HepG2 (cell line): ENCODE data around the gene PRPF4. TPM values are rescaled to one million over a fixed set of nuclear protein-coding genes. Genes with fewer than 3 reads are reported as not detected.

ENCODE experiments used
- ATAC-seq: fragments of 200-7000 bp; cut with Tn5 transposase; 3 replicates; pipeline ENCODE4 v1.9.1; 2020; ENCODE audit warnings: mild to moderate bottlenecking, moderate library complexity
- BruUV-seq: library from RNA; stranded (reverse); fragments of 400-500 nt; replicated peaks from 2 replicates; lab custom pipeline; 2021; lab: Mats Ljungman, UMichigan
- CTCF ChIA-PET: fragments of 300-600 bp; formaldehyde crosslinking; extraction: SDS; loops from one replicate; lab custom pipeline; 2021; ENCODE audit warnings: low total read pairs, inconsistent platforms, low intra/inter-chr PET ratio; lab: Yijun Ruan, JAX
- POLR2A ChIA-PET: fragments of 350-600 bp; sonication (Branson Sonifier 250); formaldehyde crosslinking; loops from one replicate; lab custom pipeline; 2020; ENCODE audit warnings: antibody characterized with exemption, inconsistent platforms; lab: Yijun Ruan, JAX
- DNase-seq: peaks from one replicate; pipeline ENCODE4 v3.0.0-alpha.2; 2015; ENCODE audit warnings: low spot score
- FAIRE-seq: peaks from 3 replicates; lab custom pipeline; 2011; peaks lifted over from hg19 to GRCh38; lab: Jason Lieb, UNC
- H2AFZ ChIP-seq: one replicate; pipeline ENCODE4 v1.6.1; 2011; ENCODE audit warnings: low read length, inconsistent platforms
- H3K27ac ChIP-seq: fragments of 300-600 bp; 3 replicates; pipeline ENCODE4 v1.8.0; 2011; ENCODE audit warnings: mixed run types, mild to moderate bottlenecking, mixed read lengths, low read length, inconsistent platforms; ENCODE audit not compliant: insufficient read depth; ENCODE audit errors: extremely low read length
- H3K27me3 ChIP-seq, 2 experiments: fragments of 200-600 bp in 1 of 2; 2 replicates in 1 of 2; 3 replicates in 1 of 2; pipeline versions ENCODE4 v1.6.0 to v1.8.0; 2011; ENCODE audit warnings: low read length in 2 of 2, mild to moderate bottlenecking in 2 of 2, moderate library complexity in 2 of 2, inconsistent platforms in 1 of 2; ENCODE audit not compliant: insufficient read depth in 2 of 2, control insufficient read depth in 1 of 2
- H3K36me3 ChIP-seq, 2 experiments: fragments of 200-600 bp in 1 of 2; replicated peaks in 1 of 2; 2 replicates in 1 of 2; 3 replicates in 1 of 2; pipeline versions ENCODE4 v1.5.1 to v1.8.0; 2011; ENCODE audit warnings: low read length in 2 of 2, inconsistent platforms in 1 of 2; ENCODE audit not compliant: insufficient read depth in 2 of 2, control insufficient read depth in 1 of 2
- H3K4me1 ChIP-seq: 2 replicates; pipeline ENCODE4 v1.5.1; 2012; ENCODE audit warnings: low read length, inconsistent platforms; ENCODE audit not compliant: insufficient read depth
- H3K4me2 ChIP-seq: 2 replicates; pipeline ENCODE4 v1.6.0; 2011; ENCODE audit warnings: low read depth, low read length, inconsistent platforms
- H3K4me3 ChIP-seq, 3 experiments: fragments of 200-600 bp in 1 of 3; sonication (generic), shearing (Covaris generic) in 1 of 3; replicated peaks in 1 of 3; 2 replicates each; pipeline ENCODE4 v1.5.1; 2011 to 2016; ENCODE audit warnings: low read length in 3 of 3, inconsistent platforms in 2 of 3, low read depth in 2 of 3, mild to moderate bottlenecking in 2 of 3, control low read depth in 1 of 3, mixed read lengths in 1 of 3; ENCODE audit not compliant: insufficient read depth in 1 of 3
- H3K79me2 ChIP-seq: one replicate; pipeline ENCODE4 v1.6.1; 2011; ENCODE audit warnings: low read length, inconsistent platforms; ENCODE audit not compliant: insufficient read depth
- H3K9ac ChIP-seq: 2 replicates; pipeline ENCODE4 v1.6.0; 2011; ENCODE audit warnings: mild to moderate bottlenecking, low read depth, low read length, inconsistent platforms; ENCODE audit not compliant: insufficient read depth
- H3K9me3 ChIP-seq: 2 replicates; pipeline ENCODE4 v1.5.1; 2012; ENCODE audit warnings: mild to moderate bottlenecking, low read length
- H4K20me1 ChIP-seq: 2 replicates; pipeline ENCODE4 v1.6.0; 2011; ENCODE audit warnings: inconsistent platforms, mild to moderate bottlenecking, low read length, moderate library complexity; ENCODE audit not compliant: insufficient read depth
- JUND ChIP-seq: sonication (generic); formaldehyde crosslinking; IDR thresholded peaks from 2 replicates; pipeline ENCODE4 v1.8.0; 2022; ENCODE audit warnings: mild to moderate bottlenecking, missing genetic modification reagents
- MXD4 ChIP-seq: IDR thresholded peaks from 2 replicates; pipeline ENCODE4 v1.6.1; 2016; ENCODE audit warnings: mild to moderate bottlenecking, missing biosample characterization, missing genetic modification reagents
- PAF1 ChIP-seq: IDR thresholded peaks from 2 replicates; pipeline ENCODE4 v1.6.1; 2016; ENCODE audit warnings: missing genetic modification reagents, missing compliant biosample characterization
- SP2 ChIP-seq: sonication (generic); formaldehyde crosslinking; IDR thresholded peaks from 2 replicates; pipeline ENCODE4 v1.5.1; 2020; ENCODE audit warnings: mild to moderate bottlenecking, missing genetic modification reagents
- ZNF350 ChIP-seq: sonication (generic); formaldehyde crosslinking; IDR thresholded peaks from 2 replicates; pipeline ENCODE4 v1.4.0; 2020; ENCODE audit warnings: mild to moderate bottlenecking, low read depth, missing genetic modification reagents, borderline replicate concordance
- ZNF616 ChIP-seq: sonication (generic); formaldehyde crosslinking; IDR thresholded peaks from 2 replicates; pipeline ENCODE4 v1.5.0; 2020; ENCODE audit warnings: low read depth, mild to moderate bottlenecking, missing genetic modification reagents
- ZNF800 ChIP-seq: sonication (generic); formaldehyde crosslinking; IDR thresholded peaks from 2 replicates; pipeline ENCODE4 v1.4.0; 2020; ENCODE audit warnings: missing genetic modification reagents
- ZNF883 ChIP-seq: sonication (generic); formaldehyde crosslinking; IDR thresholded peaks from 2 replicates; pipeline ENCODE4 v1.5.1; 2020; ENCODE audit warnings: mild to moderate bottlenecking, missing genetic modification reagents; ENCODE audit errors: not compliant biosample characterization
- WGBS: methylation state at CpG from one replicate; pipeline ENCODE4 v1.1.6; 2017; ENCODE audit warnings: low lambda C conversion rate; 5-methylcytosine and 5-hydroxymethylcytosine counted together
- in situ Hi-C: cut with HindIII; loops from 2 replicates; pipeline ENCODE4 v1.10.0; 2017; ENCODE audit warnings: low pct_unique_long_range_greater_than_20kb; ENCODE audit not compliant: extremely low pct_ligation_motif_present
- intact Hi-C: fragments of 100-400 bp; cut with micrococcal nuclease; formaldehyde crosslinking; loops from one replicate; pipeline ENCODE4 v1.10.0; 2022; ENCODE audit not compliant: unreplicated experiment
- polyA plus RNA-seq, 8 experiments: library from polyadenylated mRNA; depleted of rRNA in 3 of 8; stranded (reverse) in 7 of 8; unstranded in 1 of 8; fragments of >200 nt; fragmentation: Illumina TruSeq in 4 of 8; extraction: Trizol in 4 of 8; gene quantifications; 2 replicates each; pipeline versions ENCODE4 v1.2.1 to v1.2.3, GENCODE V29; 2011 to 2016; ENCODE audit warnings: low read depth in 4 of 8, missing spikeins in 1 of 8, mixed read lengths in 1 of 8; ENCODE audit not compliant: insufficient read depth in 1 of 8
- total RNA-seq, 5 experiments: library from RNA; depleted of rRNA; stranded (reverse); fragments of >200 nt; fragmentation: Illumina TruSeq; extraction: Trizol; gene quantifications; 2 replicates each; pipeline ENCODE4 v1.2.3, GENCODE V29; 2016; ENCODE audit warnings: low read depth in 1 of 5
- TF ChIP-seq, protein P1 (sequence below), 2 experiments: sonication (generic) in 1 of 2; formaldehyde crosslinking in 1 of 2; IDR thresholded peaks; 2 replicates each; pipeline versions ENCODE4 v1.4.0 to v1.6.1; 2016 to 2020; ENCODE audit warnings: borderline replicate concordance in 1 of 2, low read depth in 1 of 2, mild to moderate bottlenecking in 1 of 2, missing genetic modification reagents in 1 of 2
- TF ChIP-seq, protein P2 (sequence below): sonication (generic); formaldehyde crosslinking; IDR thresholded peaks from 2 replicates; pipeline ENCODE4 v1.8.1; 2022; ENCODE audit warnings: mild to moderate bottlenecking, missing genetic modification reagents

Gene PRPF4
- total and polyA plus RNA-seq, 2 of the 13 experiments (the other 11 are each of a cell fraction or from before 2014, with no cell fraction given): 10.3 to 49.0 TPM

DNA sequence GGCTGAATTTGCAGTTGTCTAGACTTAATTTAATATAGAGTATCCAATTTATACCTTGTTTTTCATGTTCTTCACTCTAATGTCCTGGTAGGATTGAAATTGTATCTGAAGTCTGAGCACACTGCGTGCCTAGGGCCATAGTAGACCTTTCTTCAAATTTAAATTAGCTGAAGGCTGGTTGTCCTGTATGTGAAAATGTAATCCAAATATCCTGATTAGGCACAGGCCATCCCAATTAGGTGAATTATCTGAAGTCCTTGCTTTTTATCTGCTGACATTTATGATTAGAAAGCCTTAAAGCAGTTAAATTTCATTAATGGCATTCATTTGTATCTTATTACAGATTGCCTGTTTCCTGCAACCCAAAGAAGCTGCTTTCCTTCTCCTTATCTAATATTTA is 20.5 kb upstream of the PRPF4 start:
- no peaks in the 10 kb centered on the region for H3K9me3 ChIP-seq

More for the DNA sequence above, 20.5 kb upstream of the PRPF4 start:
- ATAC-seq (no peak), DNase-seq (no peak), FAIRE-seq (no peak)
- ChIA-PET CTCF (no interaction called here), POLR2A (no interaction called here)
- in situ Hi-C loops: no loop called here
- H2AFZ ChIP-seq: no peak overlapping the region
- no peak overlapping the region for H3K9ac ChIP-seq
- H3K4me1 ChIP-seq: no peaks in the 10 kb centered on the region
- 100% methylated on average over 1 of the region's 1 CpG for WGBS
- intact Hi-C loops: no loop called here
- H3K27me3 ChIP-seq: no peaks in the 10 kb centered on the region
- H3K36me3 ChIP-seq: peaks cover 23 to 41% of the 10 kb centered on the region in 2 experiments
- H3K79me2 ChIP-seq: peaks cover 18% of the 10 kb centered on the region
- H3K27ac ChIP-seq: no peak overlapping the region
- no peak overlapping the region for H3K4me3 ChIP-seq
- no peak for TF ChIP-seq ZNF883 (CRISPR knock-in tag)
- TF ChIP-seq JUND (CRISPR knock-in tag): no peak
- TF ChIP-seq, protein P1, sequence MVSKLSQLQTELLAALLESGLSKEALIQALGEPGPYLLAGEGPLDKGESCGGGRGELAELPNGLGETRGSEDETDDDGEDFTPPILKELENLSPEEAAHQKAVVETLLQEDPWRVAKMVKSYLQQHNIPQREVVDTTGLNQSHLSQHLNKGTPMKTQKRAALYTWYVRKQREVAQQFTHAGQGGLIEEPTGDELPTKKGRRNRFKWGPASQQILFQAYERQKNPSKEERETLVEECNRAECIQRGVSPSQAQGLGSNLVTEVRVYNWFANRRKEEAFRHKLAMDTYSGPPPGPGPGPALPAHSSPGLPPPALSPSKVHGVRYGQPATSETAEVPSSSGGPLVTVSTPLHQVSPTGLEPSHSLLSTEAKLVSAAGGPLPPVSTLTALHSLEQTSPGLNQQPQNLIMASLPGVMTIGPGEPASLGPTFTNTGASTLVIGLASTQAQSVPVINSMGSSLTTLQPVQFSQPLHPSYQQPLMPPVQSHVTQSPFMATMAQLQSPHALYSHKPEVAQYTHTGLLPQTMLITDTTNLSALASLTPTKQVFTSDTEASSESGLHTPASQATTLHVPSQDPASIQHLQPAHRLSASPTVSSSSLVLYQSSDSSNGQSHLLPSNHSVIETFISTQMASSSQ (IDR thresholded peaks at IDR 0.05; ENCODE audit: low read depth): no peak
- TF ChIP-seq, protein P1 (CRISPR knock-in tag; IDR thresholded peaks at IDR 0.05; ENCODE audit: borderline replicate concordance): no peak
- TF ChIP-seq MXD4 (CRISPR knock-in tag): no peak
- no peak for TF ChIP-seq ZNF800 (CRISPR knock-in tag)
- TF ChIP-seq ZNF616: no peak
- TF ChIP-seq SP2 (CRISPR knock-in tag): no peak
- TF ChIP-seq, protein P2, sequence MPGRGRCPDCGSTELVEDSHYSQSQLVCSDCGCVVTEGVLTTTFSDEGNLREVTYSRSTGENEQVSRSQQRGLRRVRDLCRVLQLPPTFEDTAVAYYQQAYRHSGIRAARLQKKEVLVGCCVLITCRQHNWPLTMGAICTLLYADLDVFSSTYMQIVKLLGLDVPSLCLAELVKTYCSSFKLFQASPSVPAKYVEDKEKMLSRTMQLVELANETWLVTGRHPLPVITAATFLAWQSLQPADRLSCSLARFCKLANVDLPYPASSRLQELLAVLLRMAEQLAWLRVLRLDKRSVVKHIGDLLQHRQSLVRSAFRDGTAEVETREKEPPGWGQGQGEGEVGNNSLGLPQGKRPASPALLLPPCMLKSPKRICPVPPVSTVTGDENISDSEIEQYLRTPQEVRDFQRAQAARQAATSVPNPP (CRISPR knock-in tag): no peak
- TF ChIP-seq PAF1: no peak
- no peak for TF ChIP-seq ZNF350 (CRISPR knock-in tag)
- TF ChIP-seq, all 625 proteins: peak for 0
- Histone ChIP-seq H4K20me1 (peaks cover 4% of the 10 kb centered on the region; the same call in 1 of the 2 replicates), H3K4me2 (no peak overlapping the region)
- BruUV-seq: no TSS peak
